Keratinocyte (primary cell): ENCODE measurements around the gene SFMBT1. TPM values are rescaled to one million over a fixed set of nuclear protein-coding genes. Genes with fewer than 3 reads are reported as not detected.

Experiments
- DNase-seq: peaks from one replicate; pipeline ENCODE4 v3.0.0-alpha.2; 2011; ENCODE audit warnings: low read depth, missing footprints, low spot score
- FAIRE-seq: peaks from 2 replicates; lab custom pipeline; 2011; peaks lifted over from hg19 to GRCh38; lab: Jason Lieb, UNC
- H2AFZ ChIP-seq: 2 replicates; pipeline ENCODE4 v1.6.0; 2012; ENCODE audit warnings: low read length, control low read depth, inconsistent platforms; ENCODE audit not compliant: control insufficient read depth
- H3K27ac ChIP-seq: 2 replicates; pipeline ENCODE4 v1.5.1; 2011; ENCODE audit warnings: low read length; ENCODE audit not compliant: control insufficient read depth, insufficient read depth
- H3K27me3 ChIP-seq: 3 replicates; pipeline ENCODE4 v1.6.0; 2011; ENCODE audit warnings: low read length; ENCODE audit not compliant: control insufficient read depth, insufficient read depth; ENCODE audit errors: extremely low read depth
- H3K36me3 ChIP-seq, 2 experiments: 2 replicates in 1 of 2; 3 replicates in 1 of 2; pipeline ENCODE4 v1.5.1; 2011; ENCODE audit warnings: low read length in 2 of 2, mild to moderate bottlenecking in 1 of 2; ENCODE audit not compliant: control insufficient read depth in 2 of 2, insufficient read depth in 2 of 2; ENCODE audit errors: extremely low read depth in 1 of 2
- H3K4me1 ChIP-seq: 3 replicates; pipeline ENCODE4 v1.5.1; 2011; ENCODE audit warnings: low read length; ENCODE audit not compliant: control insufficient read depth, insufficient read depth; ENCODE audit errors: extremely low read depth
- H3K4me2 ChIP-seq: 3 replicates; pipeline ENCODE4 v1.6.0; 2011; ENCODE audit warnings: low read depth, low read length; ENCODE audit not compliant: control insufficient read depth, insufficient read depth; ENCODE audit errors: extremely low read depth
- H3K4me3 ChIP-seq, 3 experiments: fragments of 200-600 bp in 1 of 3; sonication (generic) in 1 of 3; 2 replicates in 2 of 3; 3 replicates in 1 of 3; pipeline ENCODE4 v1.5.1; 2011 to 2016; ENCODE audit warnings: low read length in 3 of 3, mild to moderate bottlenecking in 3 of 3, control low read depth in 2 of 3, inconsistent platforms in 1 of 3, low read depth in 1 of 3, mixed read lengths in 1 of 3, mixed run types in 1 of 3, moderate library complexity in 1 of 3; ENCODE audit not compliant: control insufficient read depth in 2 of 3, insufficient read depth in 2 of 3; ENCODE audit errors: extremely low read depth in 1 of 3
- H3K79me2 ChIP-seq: 2 replicates; pipeline ENCODE4 v1.6.0; 2012; ENCODE audit warnings: low read length; ENCODE audit not compliant: control insufficient read depth, insufficient read depth
- H3K9ac ChIP-seq: 3 replicates; pipeline ENCODE4 v1.6.0; 2011; ENCODE audit warnings: low read length; ENCODE audit not compliant: control insufficient read depth, insufficient read depth; ENCODE audit errors: extremely low read depth
- H3K9me1 ChIP-seq: 3 replicates; pipeline ENCODE4 v1.6.0; 2011; ENCODE audit warnings: low read length; ENCODE audit not compliant: control insufficient read depth, insufficient read depth; ENCODE audit errors: extremely low read depth
- H3K9me3 ChIP-seq: 2 replicates; pipeline ENCODE4 v1.5.1; 2012; ENCODE audit warnings: low read depth, low read length; ENCODE audit not compliant: control insufficient read depth
- H4K20me1 ChIP-seq: 3 replicates; pipeline ENCODE4 v1.6.0; 2011; ENCODE audit warnings: low read length; ENCODE audit not compliant: control insufficient read depth, insufficient read depth; ENCODE audit errors: extremely low read depth
- CTCF ChIP-seq, 3 experiments: IDR thresholded peaks in 1 of 3; conservative IDR thresholded peaks in 1 of 3; optimal IDR thresholded peaks in 1 of 3; 2 replicates in 2 of 3; 3 replicates in 1 of 3; pipeline versions ENCODE3 to v1.5.1; 2011; ENCODE audit warnings: low read length in 3 of 3, mild to moderate bottlenecking in 3 of 3, moderate library complexity in 2 of 3, control low read depth in 1 of 3, inconsistent platforms in 1 of 3; ENCODE audit not compliant: insufficient read depth in 2 of 3; ENCODE audit errors: extremely low read depth in 1 of 3
- EZH2 ChIP-seq: IDR thresholded peaks from one replicate; pipeline ENCODE4 v1.6.1; 2012; ENCODE audit warnings: inconsistent platforms, mild to moderate bottlenecking, low read length, moderate library complexity
- dilution Hi-C: fragments of 300-500 bp; cut with MboI; formaldehyde crosslinking; loops from one replicate; pipeline ENCODE4 v1.7.0; 2020; ENCODE audit warnings: low sequenced_read_pairs; ENCODE audit not compliant: extremely low pct_ligation_motif_present
- polyA plus RNA-seq, 5 experiments: library from polyadenylated mRNA; depleted of rRNA in 3 of 5; stranded (reverse) in 3 of 5; stranded (forward) in 1 of 5; unstranded in 1 of 5; fragments of >200 nt; gene quantifications; 1 replicate in 1 of 5; 2 replicates in 3 of 5; 3 replicates in 1 of 5; pipeline versions ENCODE4 v1.2.1 to v1.2.3, GENCODE V29; 2011 to 2012; ENCODE audit warnings: missing spikeins in 2 of 5, low read depth in 1 of 5, low replicate concordance in 1 of 5

The SFMBT1 gene
- polyA plus RNA-seq, 1 donor (not counting 4 experiments of a cell fraction or from before 2014, with no cell fraction given), result 4.1 TPM

DNA sequence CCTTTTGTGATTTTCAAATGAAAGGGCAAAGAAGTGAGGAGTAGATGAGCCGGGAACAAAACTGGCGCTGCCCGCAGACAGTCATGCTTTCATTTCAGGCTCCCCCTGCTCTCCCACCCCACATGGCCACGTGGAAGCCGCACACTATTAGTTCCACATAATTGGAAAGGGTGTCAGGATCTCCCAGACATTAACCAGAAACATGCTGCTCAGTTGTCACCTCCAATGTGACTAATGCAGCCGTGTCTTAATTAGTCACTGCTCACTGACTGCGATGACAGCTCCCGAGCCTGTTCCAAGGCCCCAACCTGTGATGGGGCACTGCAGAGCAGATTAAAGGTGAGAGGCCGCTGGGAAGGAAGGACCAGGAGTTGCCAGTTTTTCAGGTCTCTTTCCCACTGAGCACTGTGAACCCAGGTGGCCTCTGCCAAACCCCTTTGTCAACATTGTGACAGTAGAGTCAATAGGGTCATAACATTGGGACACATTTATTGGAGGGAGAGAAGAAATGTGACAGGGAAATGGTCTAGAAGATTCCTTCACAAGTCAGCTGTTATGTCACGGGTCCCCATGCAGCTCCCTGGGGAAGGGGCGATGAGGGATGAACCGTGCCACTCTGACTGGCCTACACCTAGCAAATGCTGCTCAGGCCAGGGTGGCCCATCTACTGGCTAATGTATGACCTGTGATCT is 38.6 kb upstream of the SFMBT1 start:
- DNase-seq (no peak), FAIRE-seq (no peak)
- no peaks in the 10 kb centered on the region for H3K79me2 ChIP-seq
- no peak overlapping the region for H3K27ac ChIP-seq
- no peak for TF ChIP-seq CTCF (optimal IDR thresholded peaks at IDR 0.05 in 1 of 3, IDR thresholded peaks at IDR 0.05 in 1 of 3, conservative IDR thresholded peaks at IDR 0.05 in 1 of 3; ENCODE audit: extremely low read depth in 1 of 3, insufficient read depth in 2 of 3, low read length in 3 of 3)
- TF ChIP-seq EZH2, result no peak
- no peak overlapping the region for H3K4me3 ChIP-seq
- H3K9me3 ChIP-seq, result no peaks in the 10 kb centered on the region
- no peak overlapping the region for H3K4me2 ChIP-seq
- dilution Hi-C loops, result no loop called here
- H3K27me3 ChIP-seq, result no peaks in the 10 kb centered on the region
- H3K4me1 ChIP-seq, result peaks cover 5% of the 10 kb centered on the region
- H3K9me1 ChIP-seq, result no peaks in the 10 kb centered on the region
- no peaks in the 10 kb centered on the region for H3K36me3 ChIP-seq
- no peak overlapping the region for H2AFZ ChIP-seq
- H4K20me1 ChIP-seq, result no peaks in the 10 kb centered on the region
- no peak overlapping the region for H3K9ac ChIP-seq

DNA sequence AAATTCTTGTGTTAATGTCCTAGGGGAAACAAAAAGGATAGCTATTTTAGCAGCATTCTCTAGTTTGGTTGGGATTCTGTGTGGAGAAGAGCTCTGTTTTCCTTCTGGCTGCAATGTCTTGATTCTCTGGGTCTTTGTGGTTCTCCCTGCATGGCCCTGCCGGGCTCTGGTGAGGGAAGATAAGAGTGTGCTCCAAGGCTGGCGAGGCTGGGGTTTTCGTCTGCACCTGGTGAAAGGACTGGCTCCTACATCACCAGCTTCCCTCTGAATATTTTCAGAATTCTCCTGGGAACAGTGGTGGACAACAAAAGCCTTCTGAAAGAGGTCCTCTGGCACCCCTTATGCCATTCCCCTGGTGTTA is 38.1 kb upstream of the SFMBT1 start:
- Histone ChIP-seq H3K79me2 (no peaks in the 10 kb centered on the region), H3K4me2 (no peak overlapping the region), H3K27ac (no peak overlapping the region), H3K27me3 (no peaks in the 10 kb centered on the region), H3K9me1 (no peaks in the 10 kb centered on the region), H4K20me1 (no peaks in the 10 kb centered on the region), H2AFZ (no peak overlapping the region), H3K4me3 (no peak overlapping the region), H3K9me3 (no peaks in the 10 kb centered on the region), H3K4me1 (no peaks in the 10 kb centered on the region), H3K9ac (no peak overlapping the region), H3K36me3 (no peaks in the 10 kb centered on the region)
- TF ChIP-seq CTCF (optimal IDR thresholded peaks at IDR 0.05 in 1 of 3, IDR thresholded peaks at IDR 0.05 in 1 of 3, conservative IDR thresholded peaks at IDR 0.05 in 1 of 3; ENCODE audit: extremely low read depth in 1 of 3, insufficient read depth in 2 of 3, low read length in 3 of 3) (no peak), EZH2 (no peak)
- dilution Hi-C loops, result no loop called here
- FAIRE-seq (no peak), DNase-seq (no peak)
